Mononuclear cell (primary cell): ENCODE data around the gene CDYL2. TPM values are rescaled to one million over a fixed set of nuclear protein-coding genes. Genes with fewer than 3 reads are reported as not detected.

Experiments
- H3K27me3 ChIP-seq: 2 replicates; pipeline ENCODE4 v1.6.0; 2011; ENCODE audit warnings: low read length, control low read depth; ENCODE audit not compliant: insufficient read depth
- H3K4me1 ChIP-seq: 2 replicates; pipeline ENCODE4 v1.5.1; 2011; ENCODE audit warnings: mild to moderate bottlenecking, low read length, control low read depth; ENCODE audit not compliant: insufficient read depth
- H3K4me3 ChIP-seq: 2 replicates; pipeline ENCODE4 v1.5.1; 2011; ENCODE audit warnings: mild to moderate bottlenecking, low read length, moderate library complexity
- H3K9me3 ChIP-seq: 2 replicates; pipeline ENCODE4 v1.5.1; 2011; ENCODE audit warnings: low read depth, mild to moderate bottlenecking, control low read depth, low read length
- total RNA-seq: library from RNA; depleted of rRNA; stranded (reverse); fragments of >200 nt; gene quantifications from one replicate; pipeline ENCODE4 v1.2.3, GENCODE V29; 2012

CDYL2 gene
- total RNA-seq, 1 donor, result 8.2 TPM

DNA sequence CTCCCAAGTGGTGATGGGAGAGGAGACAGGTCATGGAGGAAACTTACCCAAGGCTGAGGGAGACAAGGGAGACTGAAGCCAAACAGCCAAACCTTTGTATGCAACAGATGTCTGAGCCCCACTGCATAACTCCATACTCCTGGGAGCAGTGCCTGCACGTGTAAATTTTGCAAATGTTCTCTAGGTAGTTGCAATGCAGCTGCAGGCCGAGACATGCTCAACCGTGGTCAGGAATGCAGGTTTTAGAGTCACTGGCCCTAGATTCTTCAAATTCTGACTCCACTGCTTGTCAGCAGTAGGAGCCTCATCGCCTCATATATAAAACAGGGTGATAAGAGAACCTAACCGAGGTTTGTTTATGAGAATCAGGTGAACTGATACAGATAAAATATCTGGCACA is 252.1 kb downstream of the CDYL2 start:
- H3K4me3 ChIP-seq, result no peak overlapping the region
- no peaks in the 10 kb centered on the region for H3K27me3 ChIP-seq
- peaks cover 12% of the 10 kb centered on the region for H3K4me1 ChIP-seq
- no peaks in the 10 kb centered on the region for H3K9me3 ChIP-seq

Other genes with a start within 250 kb of the CDYL2 start
- 26.8 TPM for gene CMC2, start 202.3 kb upstream of the CDYL2 start, total RNA-seq
- 8.6 TPM for gene CENPN, start 202.6 kb upstream of the CDYL2 start, total RNA-seq
- 42.5 TPM for gene ATMIN, start 231.2 kb upstream of the CDYL2 start, total RNA-seq